HS-27A (cell line): ENCODE results near the gene OR7G1.
"Not testable (repeated sequence)": the region's sequence is repeated elsewhere in the genome, so short reads cannot be mapped to it uniquely, and the experiment has no call there.

ENCODE experiments used
- DNase-seq: peaks from one replicate; pipeline ENCODE4 v3.0.0-alpha.2; 2012; ENCODE audit warnings: low read depth, missing footprints

Gene OR7G1

DNA sequence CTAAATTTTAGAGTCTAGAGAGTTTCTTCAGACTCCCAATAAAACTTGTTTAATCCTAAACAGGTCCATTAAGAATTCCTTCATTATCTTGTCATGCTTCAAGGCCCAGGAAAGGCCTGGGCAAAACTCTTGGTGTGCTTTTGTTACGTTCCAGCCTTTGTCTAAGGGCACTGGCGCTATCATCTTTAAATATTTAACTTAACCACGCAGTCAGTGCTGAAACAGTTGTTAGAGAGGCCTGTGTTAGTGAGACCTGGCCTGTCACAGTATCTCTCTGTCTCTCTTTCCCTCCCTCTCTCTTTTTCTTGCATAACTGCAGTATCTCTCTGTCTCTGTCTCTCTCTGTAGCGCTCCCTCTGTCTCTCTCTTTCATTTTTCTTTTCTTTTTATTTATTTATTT is 36.9 kb downstream of the OR7G1 start:
- no peak for DNase-seq

GRCh38 chr19:9076901-9077300 is 38.7 kb downstream of the OR7G1 start:
- DNase-seq, result no peak

DNA sequence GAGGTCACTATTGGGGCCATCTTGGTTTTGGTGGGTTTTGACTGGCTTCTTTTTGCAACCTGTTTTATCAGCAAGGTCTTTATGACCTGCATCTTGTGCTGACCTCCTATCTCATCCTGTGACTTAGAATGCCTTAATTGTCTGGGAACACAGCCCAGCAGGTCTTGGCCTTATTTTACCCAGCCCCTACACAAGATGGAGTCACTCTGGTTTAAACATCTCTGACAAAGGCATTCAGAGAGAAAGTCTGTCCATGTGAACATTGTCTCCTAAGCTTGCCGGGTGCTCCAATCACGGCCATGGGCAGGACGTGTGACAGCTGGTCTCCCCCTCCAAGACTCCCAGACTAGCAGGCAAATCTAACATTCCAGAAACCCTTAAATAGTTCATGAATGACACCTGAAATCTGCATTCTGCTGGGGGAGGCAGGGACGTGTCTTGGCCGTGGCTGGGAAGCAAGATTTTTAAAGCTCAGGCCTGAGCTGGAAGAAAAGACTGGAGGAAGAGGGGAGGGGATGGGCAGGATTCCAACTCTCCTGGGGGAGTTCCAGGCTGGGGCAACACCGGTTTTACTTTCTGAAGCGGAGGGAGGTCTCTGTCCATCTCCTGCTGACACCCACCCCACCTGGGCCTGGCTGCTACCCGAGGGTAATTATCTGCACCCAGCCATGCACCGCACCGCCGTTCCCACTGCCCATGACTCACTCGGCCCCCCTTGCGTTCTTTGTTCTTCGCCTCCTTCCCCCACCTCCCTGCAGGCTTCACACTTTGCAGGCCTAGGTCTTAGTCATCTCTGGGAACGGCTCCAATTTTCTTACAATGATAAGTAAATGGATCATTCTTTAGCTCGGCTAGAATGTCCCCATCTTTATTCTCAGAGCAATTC is 40.3 kb downstream of the OR7G1 start:
- DNase-seq, result peak; percentile 92

DNA sequence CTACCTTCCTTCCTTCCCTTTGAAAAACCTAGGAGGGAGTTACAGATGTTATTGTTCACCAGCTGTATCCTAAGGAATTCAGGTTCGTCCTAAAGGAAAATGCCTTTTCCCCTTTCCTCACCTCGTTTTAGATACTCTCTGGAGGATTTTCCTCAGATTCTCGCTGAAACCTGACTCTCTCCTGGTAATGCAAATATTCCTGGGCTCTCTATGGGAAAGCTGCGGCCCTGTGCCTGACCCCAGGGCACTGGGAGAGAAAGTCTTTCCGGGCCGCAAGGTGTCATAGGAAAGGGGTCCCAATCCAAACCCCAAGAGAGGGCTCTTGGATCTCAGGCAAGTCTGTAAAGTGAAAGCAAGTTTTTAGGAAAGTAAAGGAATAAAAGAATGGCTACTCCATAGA is 41.8 kb downstream of the OR7G1 start:
- no peak for DNase-seq

GRCh38 chr19:9071720-9072119 is 43.8 kb downstream of the OR7G1 start:
- not testable (repeated sequence) for DNase-seq

GRCh38 chr19:9070066-9070465 is 45.5 kb downstream of the OR7G1 start:
- no peak for DNase-seq

DNA sequence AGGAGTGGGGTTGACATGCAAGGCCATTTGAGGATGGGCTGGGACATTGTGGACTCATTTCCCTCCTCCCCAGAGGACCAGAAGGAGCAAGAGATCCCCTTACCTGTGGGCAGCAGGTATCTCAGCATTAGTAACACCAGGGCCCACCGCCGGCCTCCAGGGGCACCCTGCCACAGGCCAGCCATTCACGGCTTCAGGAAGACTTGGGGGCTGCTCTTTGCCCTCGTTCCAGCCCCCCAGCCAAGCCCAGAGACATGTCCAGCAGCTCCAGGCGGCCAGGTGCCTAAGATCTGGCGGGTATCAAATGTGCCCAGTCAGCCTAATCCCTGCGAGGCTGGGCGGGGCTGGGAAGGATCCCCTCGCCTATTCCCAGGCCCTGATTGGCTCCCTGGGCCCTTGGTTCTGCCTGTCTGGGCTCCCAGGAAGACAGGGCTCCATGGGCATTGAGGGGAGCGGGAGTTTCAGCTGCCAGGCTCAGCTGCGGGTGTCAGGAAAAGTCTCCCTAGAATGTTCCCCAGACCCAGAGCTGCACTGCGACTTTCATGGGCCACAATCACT is 50.0 kb downstream of the OR7G1 start:
- DNase-seq, result no peak
